ENCODE results near the gene MPPE1.

DNA sequence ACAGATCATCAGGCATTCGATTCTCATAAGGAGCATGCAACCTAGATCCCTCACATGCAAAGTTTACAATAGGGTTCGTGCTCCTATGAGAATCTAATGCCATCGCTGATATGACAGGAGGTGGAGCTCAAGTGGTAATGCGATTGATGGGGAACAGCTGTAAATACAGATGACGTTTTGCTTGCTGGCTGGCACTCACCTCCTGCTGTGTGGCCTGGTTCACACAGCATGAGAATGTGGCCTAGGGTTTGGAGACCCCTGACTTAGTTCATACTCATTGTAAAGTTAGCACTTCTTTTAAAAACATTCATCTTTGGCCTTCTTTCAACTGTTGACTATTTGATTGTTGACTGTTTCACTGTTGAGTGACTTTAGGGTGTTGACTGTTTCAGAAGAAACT, 65.6 kb downstream of the MPPE1 start:
- TF ChIP-seq, protein P1, sequence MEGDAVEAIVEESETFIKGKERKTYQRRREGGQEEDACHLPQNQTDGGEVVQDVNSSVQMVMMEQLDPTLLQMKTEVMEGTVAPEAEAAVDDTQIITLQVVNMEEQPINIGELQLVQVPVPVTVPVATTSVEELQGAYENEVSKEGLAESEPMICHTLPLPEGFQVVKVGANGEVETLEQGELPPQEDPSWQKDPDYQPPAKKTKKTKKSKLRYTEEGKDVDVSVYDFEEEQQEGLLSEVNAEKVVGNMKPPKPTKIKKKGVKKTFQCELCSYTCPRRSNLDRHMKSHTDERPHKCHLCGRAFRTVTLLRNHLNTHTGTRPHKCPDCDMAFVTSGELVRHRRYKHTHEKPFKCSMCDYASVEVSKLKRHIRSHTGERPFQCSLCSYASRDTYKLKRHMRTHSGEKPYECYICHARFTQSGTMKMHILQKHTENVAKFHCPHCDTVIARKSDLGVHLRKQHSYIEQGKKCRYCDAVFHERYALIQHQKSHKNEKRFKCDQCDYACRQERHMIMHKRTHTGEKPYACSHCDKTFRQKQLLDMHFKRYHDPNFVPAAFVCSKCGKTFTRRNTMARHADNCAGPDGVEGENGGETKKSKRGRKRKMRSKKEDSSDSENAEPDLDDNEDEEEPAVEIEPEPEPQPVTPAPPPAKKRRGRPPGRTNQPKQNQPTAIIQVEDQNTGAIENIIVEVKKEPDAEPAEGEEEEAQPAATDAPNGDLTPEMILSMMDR (IDR thresholded peaks at IDR 0.05) = no peak
- no peak for TF ChIP-seq ZFX (IDR thresholded peaks at IDR 0.05; ENCODE audit: borderline replicate concordance)
